Stimulated activated CD8-positive, alpha-beta memory T cell treated with anti-CD3 and anti-CD28 coated beads, Interleukin-4, amount 100 ng/mL, for 1 hour (primary cell): ENCODE data around the gene KCNA5.

ENCODE experiments used
- DNase-seq, 2 donors: peaks; one replicate each; pipeline ENCODE4 v3.0.0-alpha.2; 2020; ENCODE audit warnings: low read depth in 2 of 2, low spot score in 1 of 2

KCNA5 gene

DNA sequence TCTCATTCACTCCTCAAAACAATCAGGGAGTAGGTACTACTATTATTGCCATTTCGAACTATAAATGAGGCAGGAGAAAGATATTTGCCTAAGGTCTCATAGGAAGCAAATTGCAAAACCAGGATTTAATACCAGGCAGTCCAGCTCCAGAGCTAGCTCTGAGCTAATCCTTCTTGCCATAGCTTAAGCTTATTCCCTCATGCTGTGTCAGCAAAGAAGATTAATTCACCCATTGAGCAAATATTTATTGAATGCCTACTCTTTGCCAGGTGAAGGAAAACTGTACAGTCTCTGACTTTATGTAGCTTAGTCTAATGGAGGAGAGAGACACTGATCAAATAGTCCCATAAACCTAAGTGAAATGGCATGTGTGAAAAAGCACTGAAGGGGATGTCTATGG is 19.5 kb downstream of the KCNA5 start:
- no peak for DNase-seq

DNA sequence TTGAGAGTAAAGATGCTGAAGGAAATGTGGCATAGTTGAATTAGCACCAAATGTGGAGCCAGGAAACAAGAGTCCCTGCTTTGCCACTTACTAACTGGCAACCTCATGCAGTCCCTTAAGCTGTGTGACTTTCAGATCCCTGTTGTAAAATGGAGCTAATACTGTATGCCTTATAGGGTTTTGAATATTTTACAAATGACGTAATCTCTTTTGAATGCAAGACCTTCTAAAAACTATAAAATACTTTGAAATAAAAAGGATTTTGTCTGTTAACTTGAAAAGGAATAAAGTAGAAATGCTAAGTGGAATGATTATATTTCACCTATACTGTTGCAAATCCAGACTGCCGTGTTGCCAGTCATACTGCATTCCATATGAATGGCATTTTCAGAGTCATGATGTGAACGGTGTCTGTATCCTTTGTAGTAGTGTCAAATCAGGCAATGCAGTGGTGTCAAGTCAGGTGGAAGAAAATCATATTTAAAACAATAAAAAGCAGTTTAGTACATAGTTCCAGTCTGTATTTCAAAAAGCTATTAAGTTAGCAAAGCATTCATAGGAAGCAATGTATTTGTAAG is 21.3 kb downstream of the KCNA5 start:
- no peak for DNase-seq

DNA sequence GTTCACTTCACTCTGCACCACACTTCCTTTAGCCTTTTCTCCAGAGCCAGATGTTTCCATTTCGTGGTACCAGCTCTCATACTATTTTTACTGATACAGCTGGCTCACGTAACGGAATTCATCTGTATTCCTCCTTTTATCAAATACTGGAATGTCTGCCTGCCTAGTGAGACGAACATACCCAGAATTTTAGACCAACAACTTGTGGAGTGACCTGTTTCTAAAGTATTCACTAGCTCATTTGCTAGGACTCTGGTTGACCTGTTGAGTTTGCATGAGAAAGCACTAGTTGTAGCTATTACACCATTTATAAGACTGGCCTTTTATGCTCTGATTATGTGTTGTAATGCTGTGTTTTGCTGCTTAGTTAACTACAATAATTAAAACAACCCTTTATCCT is 22.6 kb downstream of the KCNA5 start:
- no peak for DNase-seq

DNA sequence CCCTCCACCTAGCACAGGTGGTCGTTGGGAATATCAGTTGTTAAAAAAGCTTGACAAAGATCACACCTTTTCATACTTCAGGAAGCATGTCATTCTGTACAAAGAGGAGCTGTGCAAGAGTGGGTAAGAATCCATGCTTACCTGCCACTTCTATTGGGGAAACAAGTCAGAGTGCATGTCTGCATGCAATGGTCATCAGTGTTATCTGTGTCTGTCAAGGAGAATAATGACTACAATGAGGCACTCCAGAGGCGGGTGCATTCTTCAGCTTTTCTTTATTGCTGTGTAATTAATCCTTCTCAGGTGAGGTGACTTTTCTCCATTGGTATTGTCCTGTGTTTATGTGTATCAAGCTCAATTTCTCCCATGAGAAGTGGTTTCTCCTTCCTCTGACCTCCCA is 24.4 kb downstream of the KCNA5 start:
- no peak for DNase-seq

DNA sequence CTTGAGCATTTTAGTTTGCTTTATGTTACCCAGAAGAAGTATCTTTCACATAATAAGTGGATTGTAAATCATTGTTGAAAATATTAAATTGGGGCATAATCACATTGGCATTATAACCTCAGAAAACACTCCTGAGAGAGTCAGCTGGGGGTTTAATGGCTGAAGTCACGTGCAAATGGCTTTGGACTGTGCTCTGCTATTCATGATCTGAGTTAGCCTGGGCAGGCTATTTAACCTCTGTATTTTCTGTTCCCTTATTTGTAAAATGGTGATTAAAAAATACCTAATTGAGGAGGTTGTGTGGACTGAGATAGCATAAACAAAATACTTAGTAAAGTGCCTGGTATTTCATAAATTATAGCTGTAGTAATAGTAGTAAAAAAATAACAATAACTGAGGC is 24.9 kb downstream of the KCNA5 start:
- DNase-seq = no peak

DNA sequence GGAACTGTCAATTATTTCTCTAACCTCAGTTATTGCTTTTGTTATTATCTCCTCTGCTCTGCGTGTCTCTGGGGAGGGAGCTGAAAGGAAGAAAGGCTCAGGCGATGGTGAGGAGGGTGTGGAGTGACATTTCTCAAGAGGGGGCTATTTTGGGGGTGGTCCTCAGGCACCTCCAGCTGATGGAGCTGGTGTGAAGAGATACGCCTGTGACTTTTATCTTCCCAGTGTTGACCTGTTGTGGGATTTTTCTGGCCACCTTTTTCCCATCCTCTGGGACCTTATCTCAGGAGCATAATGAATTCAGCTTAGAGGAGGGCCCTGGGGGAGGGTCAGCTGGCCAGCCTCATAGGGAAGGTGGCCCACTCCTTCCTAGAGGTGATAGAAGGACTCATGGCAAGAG is 26.4 kb downstream of the KCNA5 start:
- DNase-seq = no peak

DNA sequence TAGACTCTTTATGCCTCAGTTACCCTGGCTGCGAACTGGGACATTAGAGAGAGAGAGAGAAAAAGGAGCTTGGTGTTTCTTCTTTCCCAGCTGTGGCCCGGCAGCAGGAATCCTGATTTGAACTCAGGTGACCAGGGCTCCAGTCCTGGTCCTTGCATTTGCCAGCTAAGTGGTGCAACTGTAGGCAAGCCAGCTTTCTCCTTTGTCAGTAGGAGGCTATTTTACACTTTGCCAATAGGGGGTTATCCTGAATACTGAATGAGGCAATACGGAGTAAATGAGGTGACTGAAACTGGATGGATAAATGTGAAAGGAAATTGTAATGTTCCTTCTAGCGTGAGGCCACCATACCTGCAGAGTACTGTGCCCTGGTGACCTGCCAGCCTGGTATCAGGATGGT is 27.8 kb downstream of the KCNA5 start:
- no peak for DNase-seq

DNA sequence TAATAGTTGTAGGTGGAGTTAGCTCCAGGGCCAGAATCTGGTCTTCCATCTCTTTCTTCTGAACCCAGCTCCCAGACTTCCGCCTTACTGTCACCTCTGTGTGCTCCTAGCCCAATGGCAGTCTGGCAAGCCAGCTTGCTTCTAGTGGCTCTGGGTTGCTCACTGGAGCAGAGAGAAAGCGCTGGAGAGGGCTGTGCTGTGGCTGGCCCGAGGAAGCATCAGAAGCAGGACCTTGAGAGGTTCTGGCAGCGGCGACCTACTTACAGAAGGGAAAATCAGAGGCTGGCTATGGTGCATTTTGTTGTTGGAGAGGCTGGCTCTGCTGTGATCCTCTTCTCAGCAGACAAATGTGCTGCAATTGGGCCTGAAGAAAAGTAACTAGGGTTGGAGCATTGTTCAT is 28.6 kb downstream of the KCNA5 start:
- no peak for DNase-seq

DNA sequence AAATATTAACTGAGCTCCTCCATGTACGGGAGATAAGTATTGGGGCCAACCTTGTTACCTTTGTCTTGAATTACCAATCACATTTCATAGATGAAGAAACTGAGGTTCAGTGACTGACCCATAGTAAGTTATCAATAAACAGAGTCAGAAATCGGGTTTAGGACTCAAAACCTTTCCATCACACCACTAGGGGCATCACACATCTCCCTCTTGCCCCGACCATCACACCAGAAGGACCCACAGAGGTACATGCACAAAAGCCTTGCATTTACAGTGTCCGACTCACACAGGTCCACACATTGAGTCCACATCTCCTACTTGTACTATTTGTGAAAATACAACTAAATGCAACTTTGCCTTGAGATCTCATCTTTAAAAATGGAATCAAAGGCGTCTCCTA is 29.4 kb downstream of the KCNA5 start:
- no peak for DNase-seq

DNA sequence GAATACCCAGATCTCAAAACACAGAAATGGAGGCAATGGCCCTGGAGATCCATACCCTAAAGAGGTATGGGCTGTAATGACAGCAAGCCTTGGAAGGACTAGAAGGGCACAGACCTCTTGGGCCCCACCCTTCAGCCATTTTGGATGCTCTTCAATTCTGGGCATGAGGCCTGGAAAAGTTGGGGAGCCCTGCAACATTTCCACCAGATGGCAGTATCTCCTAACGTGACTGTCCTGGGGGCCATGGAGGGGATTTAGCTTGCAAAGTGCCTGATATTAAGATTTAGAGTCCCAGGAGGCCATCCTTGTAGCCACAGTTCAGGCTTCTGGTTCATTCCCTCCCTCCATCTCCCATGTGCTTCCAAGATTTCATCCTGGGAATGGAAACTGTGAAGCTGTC is 30.2 kb downstream of the KCNA5 start:
- DNase-seq = no peak

DNA sequence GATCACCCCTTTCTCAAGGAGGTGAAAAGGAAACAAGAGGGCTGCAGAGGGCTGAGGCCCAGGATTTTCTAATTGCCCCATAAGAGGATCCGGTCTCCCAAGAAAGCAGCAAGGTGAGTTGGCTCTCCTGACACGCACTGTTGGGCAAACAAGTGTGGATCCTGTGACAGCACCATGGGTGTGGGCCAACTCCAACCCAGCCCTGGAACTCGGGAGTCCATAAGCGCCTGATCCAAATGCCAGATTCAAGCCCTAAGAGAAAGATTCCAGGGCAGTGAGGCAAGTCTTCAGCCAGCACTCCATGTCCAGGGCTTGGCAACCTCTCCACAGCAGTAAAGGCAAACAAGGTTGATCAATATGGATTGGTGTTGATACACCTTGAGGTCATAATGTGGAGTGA is 33.1 kb downstream of the KCNA5 start:
- DNase-seq = no peak

DNA sequence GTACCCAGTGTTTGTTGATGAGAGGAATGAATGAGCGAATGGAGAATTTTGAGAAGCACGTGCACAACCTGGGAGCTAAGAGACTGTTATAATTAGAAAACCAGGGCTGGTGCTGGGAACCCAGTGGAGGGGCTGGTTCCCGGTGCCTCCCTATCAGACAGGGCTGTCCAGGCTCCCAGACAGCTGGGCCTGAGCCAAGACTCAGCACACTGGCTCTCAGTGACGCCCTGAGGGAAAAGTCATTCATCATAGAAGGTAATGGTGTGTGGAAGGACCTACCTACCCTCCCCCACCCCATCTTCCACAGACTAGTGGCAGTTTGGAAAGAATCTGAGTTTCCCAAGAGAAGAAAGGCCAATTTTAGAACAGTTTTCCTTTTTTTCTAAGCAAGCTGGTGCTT is 34.7 kb downstream of the KCNA5 start:
- DNase-seq = no peak

DNA sequence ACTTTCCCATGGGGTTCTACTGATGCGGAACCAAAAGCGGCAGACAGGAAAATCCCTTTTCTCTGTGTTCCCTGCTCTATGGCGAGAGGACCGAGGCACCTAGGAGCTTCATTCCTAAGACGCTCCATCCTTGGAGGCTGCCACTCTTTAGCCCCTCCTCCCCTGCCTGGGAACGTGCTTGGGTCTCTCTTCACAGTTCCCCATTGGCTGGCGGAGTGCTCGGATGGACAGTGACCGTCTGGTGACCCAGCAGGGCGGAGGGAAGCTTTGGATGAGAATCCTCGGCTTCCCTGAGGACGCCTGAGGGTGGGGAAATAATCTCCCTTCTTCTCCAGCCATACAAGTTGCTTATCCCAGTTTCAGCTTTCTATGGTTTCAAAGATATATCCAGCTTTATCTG is 37.3 kb downstream of the KCNA5 start:
- DNase-seq = no peak

DNA sequence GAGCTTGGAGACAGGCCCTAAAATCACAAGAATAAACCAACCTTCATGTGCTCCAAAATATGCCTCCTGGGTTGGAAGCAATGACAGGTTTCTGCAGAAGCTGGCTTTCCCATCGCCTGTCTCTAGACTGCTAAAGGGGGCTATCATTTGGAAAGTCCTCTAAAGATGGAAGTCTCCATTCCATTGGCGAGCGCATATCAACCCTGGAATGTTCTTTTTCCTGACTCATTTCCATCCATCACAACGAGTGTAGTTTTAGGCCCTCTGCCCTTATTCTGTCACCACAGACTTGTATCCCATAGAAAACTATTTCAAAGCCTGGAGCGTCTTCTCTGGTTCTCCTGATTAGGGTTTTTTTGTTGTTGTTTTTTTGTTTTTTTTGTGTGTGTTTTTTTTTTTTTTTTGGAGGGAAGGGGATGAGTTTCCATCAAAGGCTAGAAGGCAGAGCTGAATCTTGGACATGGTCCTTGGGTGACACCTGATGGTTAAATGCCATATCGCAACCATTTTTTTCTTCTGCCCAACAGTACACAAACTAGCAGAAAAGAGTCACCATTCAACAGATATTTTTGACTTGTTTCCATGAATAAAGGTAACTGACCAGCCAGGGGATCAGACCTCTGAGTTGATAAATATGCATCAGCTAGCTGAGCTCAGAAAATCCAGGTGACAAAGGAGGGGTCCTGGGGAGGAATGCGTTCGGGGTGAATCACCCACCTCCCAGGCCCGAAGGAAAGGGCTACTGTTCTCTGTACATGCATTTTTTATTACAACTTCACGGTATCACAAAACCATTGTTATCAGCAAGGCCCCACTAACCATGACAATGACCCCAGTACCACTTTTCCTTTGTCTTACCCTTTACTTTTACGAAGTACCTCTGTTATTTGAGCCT is 40.5 kb downstream of the KCNA5 start:
- no peak for DNase-seq

DNA sequence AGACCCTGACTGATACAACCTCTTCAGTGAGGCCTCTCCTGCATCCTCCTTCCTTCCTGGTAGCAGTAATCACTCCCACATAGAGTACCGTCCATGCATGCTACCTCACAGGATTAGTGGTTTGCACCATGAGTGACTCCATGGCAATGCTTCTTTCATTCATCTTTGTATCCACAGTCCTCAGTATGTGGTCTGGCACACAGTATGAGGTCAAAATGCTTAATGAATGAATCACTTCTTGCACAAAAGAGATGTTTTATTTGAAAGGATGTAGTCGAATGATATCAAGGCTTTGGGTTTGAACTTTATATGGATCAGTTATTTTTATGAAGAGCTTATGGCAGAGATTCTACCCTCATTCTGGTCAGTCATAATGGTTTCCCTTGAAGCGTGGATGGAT is 42.2 kb downstream of the KCNA5 start:
- no peak for DNase-seq

DNA sequence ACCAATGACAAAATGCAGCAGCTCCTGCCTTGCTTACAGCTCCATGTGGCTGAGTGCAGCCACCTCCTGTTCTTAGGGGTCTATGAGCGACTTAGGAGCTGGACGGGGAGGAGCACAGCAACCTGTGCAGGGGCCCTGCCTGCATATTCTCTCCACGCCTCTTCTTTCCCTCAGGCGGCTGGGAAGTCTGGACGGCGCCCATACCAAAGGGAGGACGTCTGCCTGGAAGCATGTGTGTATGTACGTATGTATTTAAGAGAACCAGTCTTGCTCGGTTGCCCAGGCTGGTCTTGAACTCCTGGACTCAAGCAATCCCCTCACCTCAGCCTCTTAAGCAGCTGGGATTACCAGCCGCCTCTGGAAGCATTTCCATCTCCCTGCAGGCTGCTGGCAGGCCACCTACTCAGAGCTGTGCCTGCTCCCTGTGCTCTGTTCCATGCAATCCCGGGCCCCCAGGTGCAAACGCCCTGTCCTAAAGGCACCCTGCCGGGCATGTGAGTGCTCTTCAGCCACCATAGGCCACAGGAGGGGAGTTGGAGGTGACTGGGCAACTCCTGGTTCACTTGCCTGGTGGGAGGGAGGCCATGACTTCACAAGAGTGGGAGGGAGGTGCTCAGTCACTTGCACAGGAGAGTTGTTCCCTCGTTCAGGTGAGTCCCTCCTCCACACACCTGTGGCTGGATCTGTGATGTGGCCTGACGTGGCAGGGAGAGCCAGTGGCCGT is 44.3 kb downstream of the KCNA5 start:
- DNase-seq = no peak

DNA sequence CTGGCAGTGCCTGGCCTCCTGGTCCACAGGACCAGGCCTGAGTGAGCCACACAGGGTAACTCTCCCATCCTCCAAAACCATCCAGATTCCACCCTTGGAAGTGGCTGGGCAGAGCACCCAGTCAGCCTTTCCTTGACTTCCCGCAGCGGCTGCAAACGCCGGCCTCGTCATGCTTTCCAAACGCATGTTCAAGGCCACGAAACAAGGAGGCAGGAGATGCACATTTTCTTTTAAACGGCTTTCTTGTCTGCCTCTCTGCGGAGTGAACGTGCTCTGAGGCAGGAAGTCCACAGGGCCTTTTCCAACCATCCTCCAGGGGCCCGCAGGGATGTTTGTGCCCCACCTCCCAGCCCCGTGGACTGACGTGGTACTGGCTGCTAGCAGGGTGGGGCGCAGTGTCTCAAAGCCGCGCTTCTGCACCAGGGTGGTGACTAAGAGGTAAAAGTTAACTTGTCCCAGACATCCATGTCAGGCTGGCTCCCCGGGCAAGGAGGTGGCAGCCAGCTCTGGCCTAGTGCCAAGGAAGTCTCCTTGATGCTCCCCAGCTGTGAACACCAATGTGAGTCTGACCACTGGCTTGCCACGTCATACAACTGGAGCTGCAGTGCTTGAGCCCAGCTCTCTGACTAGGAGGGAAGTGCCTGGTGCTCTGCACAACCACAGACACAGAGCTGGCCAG is 45.0 kb downstream of the KCNA5 start:
- no peak for DNase-seq

DNA sequence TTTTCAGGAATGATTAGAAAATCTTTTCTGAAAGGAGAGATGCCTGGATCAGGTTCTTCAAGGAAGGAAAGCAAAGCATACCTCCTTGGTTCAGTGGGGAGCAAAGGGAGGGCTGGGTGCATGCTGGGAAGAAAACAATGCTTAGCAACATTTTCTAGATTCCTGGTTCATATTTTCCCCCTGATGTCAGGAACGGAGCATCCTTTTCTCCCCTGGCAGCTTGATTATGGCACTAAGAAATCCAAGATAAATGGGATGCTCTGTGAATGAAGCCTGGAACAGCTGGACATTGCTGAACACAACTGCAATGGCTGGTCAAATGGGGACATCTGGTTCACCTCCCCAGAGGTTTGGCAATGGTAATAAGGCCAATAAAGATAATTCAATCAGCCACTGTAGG is 50.9 kb downstream of the KCNA5 start:
- DNase-seq = no peak

DNA sequence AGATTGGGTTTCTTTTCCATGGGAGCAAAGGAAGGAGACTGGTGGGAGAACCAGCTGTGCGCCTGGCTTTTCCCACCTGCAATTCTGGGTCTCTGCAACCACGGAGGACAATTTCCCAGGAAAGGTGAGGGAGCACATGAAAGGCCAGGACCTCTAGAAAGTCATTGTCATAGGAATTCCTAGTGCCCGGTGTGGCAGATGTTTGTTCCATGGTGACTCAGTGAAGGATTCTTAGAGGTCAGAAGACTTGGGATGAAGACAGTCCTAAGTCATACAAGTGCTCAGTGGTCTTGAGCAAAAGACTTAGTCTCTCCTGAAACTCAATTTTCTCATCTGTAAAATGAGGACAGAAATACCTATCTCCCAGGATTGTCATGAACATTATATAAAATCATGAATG is 51.3 kb downstream of the KCNA5 start:
- DNase-seq = no peak
